Activated CD8-positive, alpha-beta memory T cell treated with anti-CD3 and anti-CD28 coated beads for 36 hours (primary cell): Measurements from ENCODE around the gene SRP72. TPM values are rescaled to one million over a fixed set of nuclear protein-coding genes. Genes with fewer than 3 reads are reported as not detected.
"Not testable (repeated sequence)": the region's sequence is repeated elsewhere in the genome, so short reads cannot be mapped to it uniquely, and the experiment has no call there.

ENCODE experiments used
- CTCF ChIA-PET: fragments of 350-600 bp; sonication (Branson Sonifier 250); formaldehyde crosslinking; loops from one replicate; lab custom pipeline; 2021; ENCODE audit warnings: antibody characterized with exemption; lab: Charles Lee
- POLR2A ChIA-PET: fragments of 350-600 bp; sonication (Branson Sonifier 250); formaldehyde crosslinking; loops from one replicate; lab custom pipeline; 2021; ENCODE audit warnings: antibody characterized with exemption; lab: Charles Lee
- total RNA-seq, 2 experiments: library from RNA; stranded (reverse); gene quantifications; one replicate each; pipeline ENCODE4 v1.2.3, GENCODE V29; 2021

Gene SRP72, protein sequence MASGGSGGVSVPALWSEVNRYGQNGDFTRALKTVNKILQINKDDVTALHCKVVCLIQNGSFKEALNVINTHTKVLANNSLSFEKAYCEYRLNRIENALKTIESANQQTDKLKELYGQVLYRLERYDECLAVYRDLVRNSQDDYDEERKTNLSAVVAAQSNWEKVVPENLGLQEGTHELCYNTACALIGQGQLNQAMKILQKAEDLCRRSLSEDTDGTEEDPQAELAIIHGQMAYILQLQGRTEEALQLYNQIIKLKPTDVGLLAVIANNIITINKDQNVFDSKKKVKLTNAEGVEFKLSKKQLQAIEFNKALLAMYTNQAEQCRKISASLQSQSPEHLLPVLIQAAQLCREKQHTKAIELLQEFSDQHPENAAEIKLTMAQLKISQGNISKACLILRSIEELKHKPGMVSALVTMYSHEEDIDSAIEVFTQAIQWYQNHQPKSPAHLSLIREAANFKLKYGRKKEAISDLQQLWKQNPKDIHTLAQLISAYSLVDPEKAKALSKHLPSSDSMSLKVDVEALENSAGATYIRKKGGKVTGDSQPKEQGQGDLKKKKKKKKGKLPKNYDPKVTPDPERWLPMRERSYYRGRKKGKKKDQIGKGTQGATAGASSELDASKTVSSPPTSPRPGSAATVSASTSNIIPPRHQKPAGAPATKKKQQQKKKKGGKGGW
- total RNA-seq, result 100 to 1,000 TPM; 198 to 202 TPM

DNA sequence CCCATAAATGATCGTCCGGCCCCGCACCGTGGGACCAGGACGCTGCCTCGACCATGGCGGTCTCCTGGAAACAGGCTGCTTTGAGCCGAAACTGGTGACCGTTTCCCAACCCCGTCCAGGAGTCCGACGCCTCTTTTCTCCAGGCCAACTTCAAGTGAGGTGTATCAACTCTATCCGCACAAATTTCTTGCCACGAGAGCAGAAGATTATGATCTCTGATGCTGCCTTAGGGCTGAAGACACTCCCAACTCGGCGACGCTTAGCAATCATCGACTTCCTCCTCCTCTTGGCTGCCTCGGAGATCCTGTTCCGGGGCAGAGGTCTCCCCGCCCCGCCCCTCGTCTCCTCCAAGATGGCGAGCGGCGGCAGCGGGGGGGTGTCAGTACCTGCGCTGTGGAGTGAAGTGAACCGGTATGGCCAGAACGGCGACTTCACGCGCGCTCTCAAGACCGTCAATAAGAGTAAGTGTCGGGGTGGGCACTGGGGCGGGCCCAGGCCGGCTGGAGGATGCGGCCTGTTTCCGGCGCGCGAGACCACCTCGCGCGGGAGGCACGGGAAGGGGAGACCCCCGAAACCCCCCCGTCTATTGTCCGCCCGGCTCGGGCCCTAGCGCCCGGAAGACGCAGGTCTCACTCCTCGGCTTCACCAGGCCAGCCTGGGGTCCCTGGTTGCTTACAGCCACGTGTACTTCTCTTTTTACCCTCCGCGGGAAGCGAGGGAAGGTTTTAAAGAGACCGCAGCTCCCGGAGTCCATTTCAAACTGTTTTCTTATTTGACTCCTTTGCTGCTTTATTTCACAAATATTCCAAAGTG lies at the start of gene SRP72:
Gene SRP72, plus strand, starts transcription at position 334 of the 813 bp plus-strand sequence. Its CDS starts 19 bp downstream, at position 353.
- ChIA-PET POLR2A (interaction anchor here (0.7 to 2.5 kb wide), 7 partner anchors 16 to 364 kb away, joined by 3 to 12 read pairs (median 4); partner anchors contain the start of genes AASDH, PAICS and PPAT), CTCF (interaction anchor here (3.4 kb wide), 1 partner anchor 31 kb away, joined by 16 read pairs; the partner anchor contains the start of genes PAICS and PPAT)

DNA sequence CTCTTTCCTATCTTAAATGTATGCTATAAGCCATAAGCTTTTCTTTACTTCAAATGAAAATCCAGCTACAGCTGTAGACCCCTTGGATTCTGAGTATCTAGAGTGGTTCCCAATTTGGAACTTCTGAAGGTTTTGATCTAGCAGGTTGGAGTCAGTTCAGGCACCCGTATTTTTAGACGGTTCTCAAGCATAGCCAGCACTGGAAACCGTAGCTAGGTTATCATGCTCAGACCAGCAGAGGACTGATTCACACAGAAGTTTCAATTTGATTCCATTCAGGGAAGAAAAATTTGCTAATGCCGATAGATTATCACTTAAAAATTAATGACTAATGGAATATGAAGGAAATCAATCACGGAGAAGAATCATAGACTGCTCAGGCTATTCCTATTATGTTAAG lies 43.2 kb upstream of the SRP72 start:
- ChIA-PET POLR2A (no interaction called here), CTCF (interaction anchor here (0.8 kb wide), 1 partner anchor 412 kb away, joined by 3 read pairs; no protein-coding TSS in a partner anchor)

DNA sequence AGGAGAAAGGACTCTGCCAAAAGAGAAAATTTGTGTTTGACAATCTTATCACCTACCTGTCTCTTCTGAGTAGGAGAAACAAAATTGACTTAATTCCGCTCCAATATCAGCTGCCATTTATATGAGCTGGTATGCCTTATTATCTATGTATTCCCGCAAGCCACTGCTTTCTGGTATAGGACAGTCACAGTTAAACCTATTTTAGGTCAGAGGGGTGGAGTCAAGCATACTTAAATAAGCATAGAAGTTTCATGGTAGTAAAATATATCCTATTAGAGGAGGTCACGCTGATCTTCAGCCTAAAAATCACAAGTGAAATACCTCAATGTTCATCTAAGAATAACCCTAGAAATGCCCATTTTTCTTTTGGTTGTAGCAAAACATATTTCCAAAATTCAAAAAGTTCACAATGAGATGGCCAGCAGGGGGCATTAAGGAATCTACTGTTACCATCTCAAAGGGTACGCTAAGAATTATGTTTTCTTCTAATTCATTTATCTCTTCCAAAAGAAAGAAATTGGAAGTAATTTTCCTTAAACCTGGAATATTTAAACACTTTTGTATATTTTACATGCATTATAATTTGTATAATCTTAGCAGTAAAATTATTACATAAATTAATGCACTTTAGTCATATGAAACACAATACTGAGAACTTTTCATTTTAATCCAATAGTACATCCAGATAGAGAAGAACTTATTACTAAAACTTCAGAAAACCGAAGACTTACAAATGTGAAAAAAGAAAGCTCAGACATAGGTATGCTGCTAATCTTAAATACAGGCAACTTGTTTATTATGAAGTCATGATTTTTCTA lies 42.5 kb upstream of the SRP72 start:
- CTCF ChIA-PET, result interaction anchor here (0.8 to 1.3 kb wide), 2 partner anchors 38 to 412 kb away, joined by 3 to 4 read pairs; partner anchors contain the start of gene AASDH
- POLR2A ChIA-PET, result no interaction called here

DNA sequence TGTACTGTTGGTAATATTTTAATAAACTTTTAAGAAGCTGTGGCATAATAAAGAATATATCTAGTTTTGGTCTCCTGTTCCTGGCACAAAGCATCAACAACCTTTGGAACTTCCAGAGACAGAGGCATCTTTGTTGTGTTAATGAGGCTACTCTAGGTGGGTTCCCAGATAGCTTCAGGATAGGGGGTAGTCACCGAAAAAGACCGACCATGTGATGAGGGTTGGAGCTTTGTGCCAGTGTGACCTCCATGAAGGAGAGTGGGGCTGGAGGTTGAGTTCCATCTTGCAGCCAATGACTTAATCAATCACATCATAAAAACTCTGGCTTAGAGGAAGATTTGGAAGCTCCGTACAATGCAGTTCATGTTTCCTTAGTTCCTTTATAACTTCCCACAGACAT lies 41.9 kb upstream of the SRP72 start:
- CTCF ChIA-PET, result interaction anchor here (1.3 kb wide), 1 partner anchor 38 kb away, joined by 4 read pairs; the partner anchor contains the start of gene AASDH
- POLR2A ChIA-PET, result no interaction called here

DNA sequence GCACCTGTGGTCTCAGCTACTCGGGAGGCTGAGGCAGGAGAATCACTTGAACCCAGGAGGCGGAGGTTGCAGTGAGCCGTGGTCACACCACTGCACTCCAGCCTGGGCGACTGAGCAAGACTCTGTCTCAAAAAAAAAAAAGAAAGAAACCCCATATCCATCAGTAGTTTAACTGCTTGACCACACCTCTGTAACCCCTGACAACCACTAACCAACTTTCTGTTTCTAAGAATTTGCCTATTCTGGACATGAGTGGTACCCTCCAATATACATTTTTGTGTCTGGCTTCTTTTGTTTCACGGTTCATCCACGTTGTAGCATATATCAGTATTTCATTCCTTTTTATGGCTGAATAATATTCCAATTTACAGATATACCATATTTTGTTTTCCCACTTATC lies 41.1 kb upstream of the SRP72 start:
- ChIA-PET CTCF (interaction anchor here (1.3 kb wide), 1 partner anchor 39 kb away, joined by 4 read pairs; the partner anchor contains the start of gene AASDH), POLR2A (no interaction called here)

DNA sequence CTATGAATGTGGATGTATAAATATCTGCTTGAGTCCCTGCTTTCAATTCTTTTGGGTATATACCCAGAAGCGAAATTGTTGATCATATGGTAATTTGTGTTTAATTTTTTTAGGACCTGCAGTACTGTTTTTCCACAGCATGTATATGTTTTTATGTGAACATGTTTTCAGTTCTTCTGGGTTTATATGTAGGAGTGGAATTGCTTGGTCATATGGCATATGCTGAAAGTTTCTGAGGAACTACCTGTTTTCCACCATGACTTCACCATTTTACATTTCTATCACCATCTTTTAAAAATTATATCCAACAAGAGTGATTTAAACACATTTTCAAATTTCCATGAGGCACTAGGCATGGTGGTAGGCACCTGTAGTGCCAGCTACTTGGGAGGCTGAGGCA lies 40.2 kb upstream of the SRP72 start:
- POLR2A ChIA-PET, result no interaction called here
- CTCF ChIA-PET, result interaction anchor here (0.7 kb wide), 1 partner anchor 352 kb away, joined by 3 read pairs; no protein-coding TSS in a partner anchor

DNA sequence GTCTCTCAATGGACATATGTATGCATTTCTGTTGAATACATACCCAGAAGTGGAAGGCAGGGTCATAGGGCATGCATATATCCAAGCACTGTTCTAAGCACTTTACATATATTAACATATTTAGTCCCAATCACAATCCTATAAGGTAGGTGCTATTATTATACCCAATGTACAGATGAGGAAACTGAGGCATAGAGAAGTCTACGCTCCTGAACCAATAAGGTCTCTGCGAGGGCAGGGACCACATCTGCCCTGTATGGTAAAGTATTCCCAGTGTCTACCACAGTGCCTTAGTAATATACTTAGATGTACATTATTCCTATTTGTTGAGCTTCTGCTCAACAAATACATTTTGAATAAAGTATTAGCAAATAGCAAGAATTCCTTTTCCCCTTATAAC lies 37.2 kb upstream of the SRP72 start:
- CTCF ChIA-PET, result no interaction called here
- POLR2A ChIA-PET, result no interaction called here

DNA sequence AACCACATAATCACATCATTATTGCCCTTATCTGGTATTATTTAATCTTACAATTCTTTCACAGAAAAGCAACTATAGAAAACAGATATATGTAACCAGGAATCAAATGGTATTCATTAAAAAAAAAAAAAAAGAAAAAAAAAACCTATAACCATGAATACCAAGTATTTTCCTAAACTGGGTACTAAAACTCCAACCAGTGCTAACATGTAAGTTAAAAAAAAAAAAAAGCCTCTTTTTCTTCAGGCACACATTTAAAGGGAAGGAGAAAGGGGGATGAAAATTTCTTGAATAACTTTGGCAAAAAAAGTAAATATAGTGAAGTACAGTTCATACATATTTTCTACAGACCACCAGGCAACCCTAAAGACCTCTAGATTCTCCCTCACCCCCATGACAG lies 34.1 kb upstream of the SRP72 start:
- ChIA-PET CTCF (no interaction called here), POLR2A (no interaction called here)

DNA sequence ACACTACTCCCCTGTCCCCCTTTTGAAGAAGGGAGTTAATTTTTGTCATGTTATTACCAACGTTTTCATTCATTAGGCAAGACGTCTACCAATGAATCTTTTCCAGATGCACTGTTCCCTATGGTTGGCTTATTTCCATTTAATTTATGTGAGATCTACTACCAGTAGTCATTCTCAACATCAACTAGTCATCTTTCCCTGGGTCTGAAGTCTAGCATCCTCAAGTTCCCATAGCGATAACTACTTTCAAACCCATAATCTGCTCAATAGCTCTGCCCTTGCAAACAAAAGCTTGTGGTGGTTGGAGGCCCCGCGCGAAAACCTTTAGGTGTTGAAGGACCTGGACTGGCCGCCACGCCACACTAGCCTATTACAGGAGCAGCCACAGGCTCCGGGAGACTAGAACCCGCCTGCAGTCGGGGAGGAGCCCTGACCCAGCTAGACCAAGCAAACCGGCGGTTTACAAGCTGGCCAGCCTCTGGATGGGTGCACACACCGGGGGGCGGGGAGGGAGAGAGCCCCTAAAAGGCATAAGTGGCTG lies 32.7 kb upstream of the SRP72 start:
- POLR2A ChIA-PET, result interaction anchor here (1.2 to 4.9 kb wide), 2 partner anchors 47 to 216 kb away, joined by 5 to 51 read pairs; partner anchors contain the start of gene AASDH

DNA sequence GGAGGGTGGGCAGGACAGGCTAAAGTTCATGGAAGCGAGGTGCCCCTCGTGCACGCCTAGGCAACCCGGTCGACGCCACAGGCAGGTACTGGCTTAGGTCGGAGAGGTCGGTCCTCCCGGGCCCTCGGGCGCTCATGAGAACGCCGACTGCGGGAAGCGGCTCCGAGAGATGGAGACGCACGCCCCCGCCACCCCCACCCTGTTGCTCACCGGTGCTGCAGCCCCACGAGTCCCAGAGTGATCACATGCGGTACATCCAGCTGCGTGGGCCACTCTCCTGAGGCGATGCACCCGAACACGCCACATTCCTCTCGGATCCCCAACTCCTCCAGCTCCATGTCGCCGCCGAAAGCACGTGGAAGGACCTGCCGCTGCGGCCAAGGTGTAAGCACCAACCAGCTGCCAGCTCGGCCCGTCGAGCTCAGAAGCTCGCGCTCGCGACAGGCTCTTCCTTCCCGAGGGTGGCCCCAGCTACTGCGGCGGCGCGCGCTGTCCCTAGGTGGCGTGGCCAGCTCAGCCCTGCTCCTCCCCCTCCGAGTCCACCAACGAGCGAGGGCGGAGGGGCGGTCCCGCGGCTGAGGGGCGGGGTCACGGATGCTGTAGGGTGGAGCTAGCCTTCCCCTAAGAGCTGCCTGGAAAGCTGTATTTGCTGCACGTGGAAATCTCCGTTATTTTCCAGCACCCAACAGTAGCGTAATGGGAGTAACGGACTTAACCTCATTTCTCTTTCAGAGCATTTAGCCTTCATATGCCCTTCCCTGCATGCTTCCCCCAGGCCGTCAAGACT lies 32.1 kb upstream of the SRP72 start, which contains the start of gene PPAT:
Gene PPAT, minus strand, starts transcription at position 476 of the 787 bp plus-strand sequence. Its CDS starts 138 bp downstream, at position 338.
- CTCF ChIA-PET, result interaction anchor here (0.8 to 2.6 kb wide), 5 partner anchors 28 to 474 kb away, joined by 3 to 16 read pairs (median 6); partner anchors contain the start of gene AASDH
- POLR2A ChIA-PET, result interaction anchor here (0.6 to 4.9 kb wide), 14 partner anchors 12 to 889 kb away, joined by 3 to 51 read pairs (median 5); partner anchors contain the start of genes AASDH, CEP135, NOA1 and POLR2B

More for the DNA sequence above, 32.7 kb upstream of the SRP72 start:
- CTCF ChIA-PET, result no interaction called here

DNA sequence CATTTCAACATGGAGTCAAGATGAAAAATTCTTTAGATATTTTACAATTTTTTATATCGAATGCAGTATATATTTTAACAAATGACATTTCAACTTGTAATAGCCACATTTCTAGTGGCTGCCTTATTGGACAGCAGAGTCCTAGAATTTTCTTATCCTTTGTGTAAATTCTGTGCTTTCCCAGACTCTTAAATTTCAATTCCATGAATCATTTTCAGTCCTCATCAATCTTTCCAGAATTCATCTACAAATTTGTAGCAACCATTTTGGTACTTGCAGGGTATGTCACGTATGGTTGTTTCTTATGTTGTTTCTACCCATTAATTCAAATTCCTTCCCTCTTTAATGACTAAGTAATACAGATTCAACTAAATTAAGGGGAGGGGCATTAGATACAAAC lies 28.7 kb upstream of the SRP72 start:
- ChIA-PET CTCF (no interaction called here), POLR2A (interaction anchor here (1.1 kb wide), 1 partner anchor 13 kb away, joined by 3 read pairs; no protein-coding TSS in a partner anchor)

DNA sequence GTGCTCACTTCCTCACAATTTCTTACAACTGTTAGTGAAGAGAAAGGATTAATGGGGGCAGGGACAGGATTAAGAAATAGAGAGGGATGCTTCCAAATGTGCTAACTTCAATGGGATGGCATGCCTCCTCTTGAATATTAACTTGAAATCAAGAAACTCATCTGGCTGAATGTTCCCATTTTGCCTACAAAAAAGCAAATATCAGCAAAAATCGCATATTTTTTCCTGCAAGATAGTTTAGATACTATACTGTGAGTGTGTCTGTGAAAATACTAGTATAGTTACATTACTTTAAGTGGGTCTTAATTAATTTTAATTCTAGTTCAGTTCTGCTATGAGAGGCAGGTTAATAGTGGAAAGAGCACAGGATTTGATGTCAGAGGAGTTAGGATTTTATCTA lies 26.4 kb upstream of the SRP72 start:
- CTCF ChIA-PET, result no interaction called here
- POLR2A ChIA-PET, result no interaction called here

DNA sequence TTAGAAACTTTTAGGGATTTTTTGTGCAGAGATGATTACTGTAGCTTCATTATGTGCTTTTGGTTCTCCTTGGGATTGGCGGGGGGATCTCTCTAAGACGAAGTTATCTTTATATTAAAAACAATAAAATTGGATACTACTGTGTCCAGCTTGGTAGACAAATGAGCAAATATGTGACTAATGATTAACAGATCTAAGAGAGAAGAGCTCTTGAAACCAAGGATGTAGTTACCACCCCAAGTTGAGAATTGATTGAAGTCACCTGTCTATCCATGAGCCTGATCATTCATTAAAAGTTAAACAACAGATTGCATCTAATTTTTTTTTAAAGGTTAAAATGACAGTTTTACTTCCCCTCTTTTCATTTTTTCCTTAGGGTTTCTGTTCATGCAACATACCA lies 22.7 kb upstream of the SRP72 start:
- ChIA-PET CTCF (no interaction called here), POLR2A (interaction anchor here (0.6 kb wide), 1 partner anchor 12 kb away, joined by 4 read pairs; no protein-coding TSS in a partner anchor)

DNA sequence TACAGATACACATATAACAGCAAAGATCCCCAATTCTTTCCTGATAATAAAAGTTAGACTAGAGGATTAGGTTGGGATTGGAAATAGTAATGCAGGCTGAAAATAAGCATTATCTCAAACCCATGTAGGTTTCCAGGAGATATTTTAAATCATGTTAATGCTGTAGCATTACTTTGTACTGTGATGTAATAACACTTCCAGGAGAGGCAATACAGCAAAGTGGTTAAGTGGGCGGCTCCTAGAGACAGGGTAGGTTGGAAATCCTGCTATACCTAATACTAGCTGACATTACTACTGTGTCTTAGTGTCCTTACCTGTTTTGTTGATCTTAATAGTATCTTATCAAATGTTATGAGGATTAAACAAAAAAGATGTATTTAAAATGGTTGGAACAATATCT lies 21.7 kb upstream of the SRP72 start:
- CTCF ChIA-PET, result no interaction called here

DNA sequence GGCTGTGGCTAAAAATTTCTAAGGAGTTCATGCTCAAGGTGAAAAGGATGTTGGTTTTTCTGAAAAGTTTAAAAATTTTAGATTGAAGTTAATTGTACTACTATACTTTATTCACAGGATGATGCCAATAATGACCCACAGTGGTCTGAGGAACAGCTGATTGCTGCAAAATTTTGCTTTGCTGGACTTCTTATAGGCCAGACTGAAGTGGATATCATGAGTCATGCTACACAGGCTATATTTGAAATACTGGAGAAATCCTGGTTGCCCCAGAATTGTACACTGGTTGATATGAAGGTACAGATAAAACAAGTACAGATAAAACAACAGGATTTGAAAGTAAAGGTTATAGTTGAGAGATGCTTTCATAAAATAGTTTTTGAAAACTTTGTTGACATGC lies 19.1 kb upstream of the SRP72 start:
- CTCF ChIA-PET, result no interaction called here

More for the DNA sequence above, 21.7 kb upstream of the SRP72 start:
- POLR2A ChIA-PET, result no interaction called here

DNA sequence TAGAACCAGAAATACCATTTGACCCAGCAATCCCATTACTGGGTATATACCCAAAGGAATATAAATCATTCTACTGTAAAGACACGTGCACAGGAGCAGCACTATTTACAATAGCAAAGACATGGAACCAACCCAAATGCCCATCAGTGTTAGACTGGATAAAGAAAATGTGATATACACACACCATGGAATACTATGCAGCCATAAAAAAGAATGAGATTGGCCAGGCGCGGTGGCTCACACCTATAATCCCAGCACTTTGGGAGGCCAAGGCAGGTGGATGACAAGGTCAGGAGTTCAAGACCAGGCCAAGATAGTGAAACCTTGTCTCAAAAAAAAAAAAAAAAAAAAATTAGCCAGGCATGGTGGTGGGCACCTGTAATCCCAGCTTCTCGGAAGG lies 17.9 kb upstream of the SRP72 start:
- POLR2A ChIA-PET, result interaction anchor here (0.7 kb wide), 1 partner anchor 20 kb away, joined by 4 read pairs; no protein-coding TSS in a partner anchor
- CTCF ChIA-PET, result not testable (repeated sequence)

More for the DNA sequence above, 19.1 kb upstream of the SRP72 start:
- POLR2A ChIA-PET, result no interaction called here

DNA sequence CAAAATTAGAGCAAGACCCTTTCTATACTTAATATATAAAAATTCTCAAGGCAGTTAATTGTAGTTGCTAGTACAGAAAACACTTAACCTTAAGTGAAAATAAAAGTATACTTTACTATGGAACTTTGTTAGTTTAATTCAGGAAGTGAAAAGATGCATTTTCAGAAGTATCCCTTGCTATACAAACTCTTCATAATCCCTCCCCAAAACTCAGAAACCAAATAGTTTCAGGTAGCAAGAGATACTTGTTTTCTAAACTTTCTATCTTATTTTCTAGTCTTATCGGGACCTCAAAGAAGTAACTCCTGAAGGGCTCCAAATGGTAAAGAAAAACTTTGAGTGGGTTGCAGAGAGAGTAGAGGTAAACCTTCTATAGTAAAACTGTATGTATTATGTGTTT lies 17.1 kb upstream of the SRP72 start:
- ChIA-PET POLR2A (interaction anchor here (0.7 kb wide), 1 partner anchor 19 kb away, joined by 4 read pairs; no protein-coding TSS in a partner anchor), CTCF (no interaction called here)
